Uterus (tissue), 2 donors: Measurements from ENCODE around the gene NOMO2.
"Not testable (repeated sequence)": the region's sequence is repeated elsewhere in the genome, so short reads cannot be mapped to it uniquely, and the experiment has no call there.

Experiments used
- POLR2A ChIP-seq, 2 donors: fragments of 450-650 bp; IDR thresholded peaks; one replicate each; pipeline ENCODE4 v1.6.1; 2016; ENCODE audit warnings: antibody characterized with exemption in 2 of 2, mild to moderate bottlenecking in 1 of 2, moderate library complexity in 1 of 2
- TF ChIP-seq, protein P1 (sequence below), 4 experiments: fragments of 200-600 bp in 2 of 4; fragments of 450-650 bp in 2 of 4; sonication (generic) in 2 of 4; IDR thresholded peaks; one replicate each; pipeline ENCODE4 v1.5.1; 2016 to 2019; ENCODE audit warnings: antibody characterized with exemption in 4 of 4, mild to moderate bottlenecking in 2 of 4, moderate library complexity in 1 of 4

DNA sequence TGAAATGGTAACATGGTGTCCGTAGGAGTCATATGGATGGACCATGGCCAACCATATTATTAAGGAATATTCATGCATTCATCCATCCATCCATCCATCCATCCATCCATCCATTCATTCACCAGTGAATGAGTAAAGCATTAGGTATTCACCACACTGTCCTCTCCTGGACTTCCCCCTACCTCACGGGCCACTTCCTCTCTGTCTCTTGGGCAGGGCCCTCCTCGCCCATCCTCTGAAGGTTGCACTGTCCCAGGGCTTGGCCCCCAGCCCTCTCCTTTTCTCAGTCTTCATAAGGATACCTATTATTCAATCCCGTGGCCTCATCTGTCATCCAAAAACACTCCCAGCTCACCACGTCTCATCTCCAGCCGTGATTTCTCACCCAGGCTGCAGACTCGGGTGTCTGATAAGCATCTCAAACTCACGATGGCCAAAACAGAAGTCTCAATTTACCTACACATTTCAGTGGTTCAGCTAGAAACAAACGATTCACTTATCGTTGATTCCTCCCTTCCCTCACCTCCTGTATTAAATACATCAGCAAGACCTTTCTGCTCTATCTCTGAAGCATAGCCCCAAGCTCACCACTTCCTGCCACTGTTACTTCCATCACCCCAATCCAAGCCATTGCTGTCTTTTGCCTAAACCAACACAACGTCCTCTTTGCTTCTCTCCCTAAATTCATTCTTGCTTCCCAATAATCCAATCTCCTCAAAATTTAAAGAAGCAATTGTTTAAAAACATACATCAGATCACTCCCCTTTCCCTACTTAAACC, 69.6 kb downstream of the NOMO2 start:
- TF ChIP-seq, protein P1, sequence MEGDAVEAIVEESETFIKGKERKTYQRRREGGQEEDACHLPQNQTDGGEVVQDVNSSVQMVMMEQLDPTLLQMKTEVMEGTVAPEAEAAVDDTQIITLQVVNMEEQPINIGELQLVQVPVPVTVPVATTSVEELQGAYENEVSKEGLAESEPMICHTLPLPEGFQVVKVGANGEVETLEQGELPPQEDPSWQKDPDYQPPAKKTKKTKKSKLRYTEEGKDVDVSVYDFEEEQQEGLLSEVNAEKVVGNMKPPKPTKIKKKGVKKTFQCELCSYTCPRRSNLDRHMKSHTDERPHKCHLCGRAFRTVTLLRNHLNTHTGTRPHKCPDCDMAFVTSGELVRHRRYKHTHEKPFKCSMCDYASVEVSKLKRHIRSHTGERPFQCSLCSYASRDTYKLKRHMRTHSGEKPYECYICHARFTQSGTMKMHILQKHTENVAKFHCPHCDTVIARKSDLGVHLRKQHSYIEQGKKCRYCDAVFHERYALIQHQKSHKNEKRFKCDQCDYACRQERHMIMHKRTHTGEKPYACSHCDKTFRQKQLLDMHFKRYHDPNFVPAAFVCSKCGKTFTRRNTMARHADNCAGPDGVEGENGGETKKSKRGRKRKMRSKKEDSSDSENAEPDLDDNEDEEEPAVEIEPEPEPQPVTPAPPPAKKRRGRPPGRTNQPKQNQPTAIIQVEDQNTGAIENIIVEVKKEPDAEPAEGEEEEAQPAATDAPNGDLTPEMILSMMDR (IDR thresholded peaks at IDR 0.05) = not testable (repeated sequence)
- TF ChIP-seq POLR2A (IDR thresholded peaks at IDR 0.05) = not testable (repeated sequence)
